Activated T-cell treated with anti-CD3 and anti-CD28 coated beads, Interleukin-2, amount 50 U/mL, for 24 hours (primary cell): Measurements from ENCODE around the gene RHOT2.

Experiments used
- DNase-seq: peaks from one replicate; pipeline ENCODE4 v3.0.0-alpha.2; 2020
- H3K27ac Mint-ChIP-seq: 2 replicates; pipeline ENCODE4 v1.8.0; 2020; ENCODE audit warnings: mild to moderate bottlenecking, mixed read lengths
- H3K27me3 Mint-ChIP-seq: 2 replicates; pipeline ENCODE4 v1.8.0; 2020; ENCODE audit warnings: mixed read lengths
- H3K36me3 Mint-ChIP-seq: 2 replicates; pipeline ENCODE4 v1.8.0; 2020; ENCODE audit warnings: low read depth, mixed read lengths
- H3K4me1 Mint-ChIP-seq: 2 replicates; pipeline ENCODE4 v1.8.0; 2020; ENCODE audit warnings: low read depth, mixed read lengths
- H3K4me3 Mint-ChIP-seq: 2 replicates; pipeline ENCODE4 v1.8.0; 2020; ENCODE audit warnings: mild to moderate bottlenecking, moderate library complexity, mixed read lengths
- H3K9me3 Mint-ChIP-seq: 2 replicates; pipeline ENCODE4 v1.8.0; 2020; ENCODE audit warnings: mixed read lengths

The RHOT2 gene

GRCh38 chr16:676565-676902, 8.6 kb downstream of the RHOT2 start:
- no peak for DNase-seq
- Mint-ChIP-seq H3K4me3 (no peak overlapping the region), H3K36me3 (peaks cover 35% of the 10 kb centered on the region), H3K4me1 (peaks cover 20% of the 10 kb centered on the region), H3K9me3 (no peaks in the 10 kb centered on the region), H3K27me3 (peaks cover 9% of the 10 kb centered on the region), H3K27ac (no peak overlapping the region)

DNA sequence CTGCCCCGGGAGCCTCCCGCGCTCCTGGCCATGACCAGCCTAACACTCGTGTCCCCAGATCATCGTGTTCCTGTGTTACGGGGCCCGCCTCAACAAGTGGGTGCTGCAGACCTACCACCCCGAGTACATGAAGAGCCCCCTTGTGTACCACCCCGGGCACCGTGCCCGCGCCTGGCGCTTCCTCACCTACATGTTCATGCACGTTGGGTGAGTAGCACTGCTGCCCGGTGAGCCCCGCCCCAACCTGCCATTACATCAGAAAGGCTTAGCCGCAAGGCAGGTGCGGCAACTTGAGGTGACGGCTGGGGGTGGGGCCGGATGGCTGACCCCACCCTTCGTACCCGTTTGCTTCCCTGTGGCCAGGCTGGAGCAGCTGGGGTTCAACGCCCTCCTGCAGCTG, 9.0 kb downstream of the RHOT2 start:
- H3K36me3 Mint-ChIP-seq: peaks cover 36% of the 10 kb centered on the region
- H3K9me3 Mint-ChIP-seq: no peaks in the 10 kb centered on the region
- H3K27me3 Mint-ChIP-seq: peaks cover 9% of the 10 kb centered on the region
- no peak overlapping the region for H3K27ac Mint-ChIP-seq
- no peak overlapping the region for H3K4me3 Mint-ChIP-seq
- H3K4me1 Mint-ChIP-seq: peaks cover 24% of the 10 kb centered on the region
- no peak for DNase-seq

DNA sequence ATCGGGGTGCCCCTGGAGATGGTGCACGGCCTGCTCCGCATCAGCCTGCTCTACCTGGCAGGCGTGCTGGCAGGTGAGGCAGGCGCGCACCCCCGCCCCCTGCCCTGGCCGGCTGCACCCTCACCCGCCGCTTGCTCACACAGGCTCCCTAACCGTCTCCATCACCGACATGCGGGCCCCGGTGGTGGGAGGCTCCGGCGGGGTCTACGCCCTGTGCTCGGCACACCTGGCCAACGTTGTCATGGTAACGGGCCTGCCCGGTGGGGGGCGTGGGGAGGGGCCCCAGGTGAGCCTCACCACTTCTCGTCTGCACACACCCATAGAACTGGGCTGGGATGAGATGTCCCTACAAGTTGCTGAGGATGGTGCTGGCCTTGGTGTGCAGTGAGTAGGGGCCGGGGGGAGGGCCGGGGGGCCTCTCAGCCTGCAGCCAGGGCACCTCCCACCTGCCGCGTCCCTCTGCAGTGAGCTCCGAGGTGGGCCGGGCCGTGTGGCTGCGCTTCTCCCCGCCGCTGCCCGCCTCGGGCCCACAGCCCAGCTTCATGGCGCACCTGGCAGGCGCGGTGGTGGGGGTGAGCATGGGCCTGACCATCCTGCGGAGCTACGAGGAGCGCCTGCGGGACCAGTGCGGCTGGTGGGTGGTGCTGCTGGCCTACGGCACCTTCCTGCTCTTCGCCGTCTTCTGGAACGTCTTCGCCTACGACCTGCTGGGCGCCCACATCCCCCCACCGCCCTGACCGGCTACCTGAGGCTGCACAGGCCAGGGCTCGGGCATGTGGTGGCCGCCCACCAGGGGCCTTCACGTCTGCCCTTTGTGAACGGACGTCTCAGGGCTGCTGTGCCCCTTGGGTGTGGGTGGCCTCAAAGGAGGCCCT, 9.6 kb downstream of the RHOT2 start:
- Mint-ChIP-seq H3K36me3 (peaks cover 41% of the 10 kb centered on the region), H3K27ac (no peak overlapping the region), H3K9me3 (no peaks in the 10 kb centered on the region), H3K4me1 (peaks cover 30% of the 10 kb centered on the region), H3K4me3 (no peak overlapping the region), H3K27me3 (peaks cover 9% of the 10 kb centered on the region)
- no peak for DNase-seq

GRCh38 chr16:678209-678857, 10.4 kb downstream of the RHOT2 start:
- Mint-ChIP-seq H3K4me1 (peaks cover 37% of the 10 kb centered on the region), H3K36me3 (peaks cover 41% of the 10 kb centered on the region), H3K27ac (peak overlapping the region; percentile 81), H3K27me3 (peaks cover 9% of the 10 kb centered on the region), H3K9me3 (no peaks in the 10 kb centered on the region), H3K4me3 (no peak overlapping the region)
- no peak for DNase-seq

DNA sequence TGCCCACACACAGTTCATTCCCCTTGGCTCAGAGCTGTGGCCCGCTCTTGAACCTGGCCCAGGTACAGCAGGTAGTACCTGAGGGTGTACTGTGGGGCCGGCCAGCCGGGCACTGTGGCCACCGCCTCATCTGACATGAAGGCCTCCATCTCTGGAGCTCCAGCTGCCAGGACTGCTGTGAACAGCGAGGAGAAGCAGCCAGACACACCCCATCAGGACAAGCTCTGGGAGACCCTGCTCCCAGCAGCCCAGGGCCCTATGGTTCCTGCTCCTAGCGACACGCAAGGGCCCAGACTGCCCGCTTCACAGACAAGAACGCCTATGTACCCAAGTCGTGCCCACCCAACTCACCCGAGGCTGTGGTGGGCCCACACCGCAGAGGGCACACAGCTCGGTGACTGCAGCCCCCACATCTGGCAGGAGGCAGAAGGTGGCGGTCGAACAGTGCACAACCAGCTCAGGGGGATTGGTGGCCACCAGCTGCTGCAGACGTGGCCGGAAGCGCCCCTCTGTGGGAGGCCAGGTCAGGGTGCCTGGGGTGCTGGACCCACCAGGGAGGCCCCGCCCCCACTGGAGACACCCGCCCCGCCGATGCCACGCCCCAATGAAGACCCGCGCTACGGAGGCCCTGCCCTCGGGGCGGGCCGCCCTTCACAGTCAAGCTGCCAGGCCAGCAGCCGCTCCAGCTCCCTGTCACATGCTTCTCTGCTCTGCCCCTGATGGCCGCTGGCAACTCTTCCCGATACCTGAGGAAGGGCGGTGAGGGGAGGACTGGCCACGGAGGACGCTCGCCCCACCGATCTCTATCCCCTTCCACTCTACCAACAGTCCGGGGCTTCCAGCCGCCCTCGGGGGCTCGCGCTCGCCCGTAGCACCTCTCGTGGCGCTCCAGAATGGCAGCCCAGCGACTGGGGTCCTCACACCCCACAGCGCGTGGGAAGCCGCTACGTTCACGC, 11.2 kb downstream of the RHOT2 start:
- no peak for DNase-seq
- Mint-ChIP-seq H3K4me3 (peak overlapping the region; percentile 79), H3K36me3 (peaks cover 37% of the 10 kb centered on the region), H3K9me3 (no peaks in the 10 kb centered on the region), H3K27me3 (peaks cover 9% of the 10 kb centered on the region), H3K27ac (peak overlapping the region; percentile 90), H3K4me1 (peaks cover 39% of the 10 kb centered on the region)

- peaks cover 8% of the 10 kb centered on the region for H3K27me3 Mint-ChIP-seq
- H3K9me3 Mint-ChIP-seq: no peaks in the 10 kb centered on the region
- peaks cover 43% of the 10 kb centered on the region for H3K4me1 Mint-ChIP-seq
- DNase-seq: peak; percentile 93
- H3K36me3 Mint-ChIP-seq: peaks cover 34% of the 10 kb centered on the region
- peak within 1 kb of the TSS; percentile 96 for H3K27ac Mint-ChIP-seq
- peak within 1 kb of the TSS; percentile 84 for H3K4me3 Mint-ChIP-seq
These were observed 12.1 kb downstream of the RHOT2 start, which contains the start of gene STUB1 for GRCh38 chr16:679814-680624. Gene STUB1 (plus strand): TSS chr16:680410. CDS start chr16:680526, 116 bp downstream.

- DNase-seq: no peak
- Mint-ChIP-seq H3K4me3 (peak overlapping the region; percentile 84), H3K27me3 (peaks cover 5% of the 10 kb centered on the region), H3K4me1 (peaks cover 43% of the 10 kb centered on the region), H3K9me3 (no peaks in the 10 kb centered on the region), H3K27ac (peak overlapping the region; percentile 88), H3K36me3 (peaks cover 39% of the 10 kb centered on the region)
These were observed 12.7 kb downstream of the RHOT2 start for GRCh38 chr16:680625-680945.

- peak overlapping the region; percentile 84 for H3K4me3 Mint-ChIP-seq
- peak; percentile 54 for DNase-seq
- H3K27me3 Mint-ChIP-seq: peaks cover 5% of the 10 kb centered on the region
- peak overlapping the region; percentile 88 for H3K27ac Mint-ChIP-seq
- peaks cover 45% of the 10 kb centered on the region for H3K36me3 Mint-ChIP-seq
- H3K9me3 Mint-ChIP-seq: no peaks in the 10 kb centered on the region
- H3K4me1 Mint-ChIP-seq: peaks cover 49% of the 10 kb centered on the region
These were observed 13.2 kb downstream of the RHOT2 start for GRCh38 chr16:680967-681745.

GRCh38 chr16:681746-682427, 14.0 kb downstream of the RHOT2 start:
- H3K36me3 Mint-ChIP-seq: peaks cover 51% of the 10 kb centered on the region
- peak overlapping the region; percentile 84 for H3K4me3 Mint-ChIP-seq
- H3K27me3 Mint-ChIP-seq: peaks cover 2% of the 10 kb centered on the region
- peaks cover 50% of the 10 kb centered on the region for H3K4me1 Mint-ChIP-seq
- no peaks in the 10 kb centered on the region for H3K9me3 Mint-ChIP-seq
- peak overlapping the region; percentile 88 for H3K27ac Mint-ChIP-seq
- DNase-seq: no peak

GRCh38 chr16:682493-683395, 14.8 kb downstream of the RHOT2 start:
- Mint-ChIP-seq H3K4me3 (peak overlapping the region; percentile 84), H3K4me1 (peaks cover 53% of the 10 kb centered on the region), H3K36me3 (peaks cover 58% of the 10 kb centered on the region), H3K9me3 (no peaks in the 10 kb centered on the region), H3K27me3 (no peaks in the 10 kb centered on the region), H3K27ac (peak overlapping the region; percentile 88)
- no peak for DNase-seq

- Mint-ChIP-seq H3K27me3 (no peaks in the 10 kb centered on the region), H3K36me3 (peaks cover 61% of the 10 kb centered on the region), H3K4me3 (peak overlapping the region; percentile 84), H3K9me3 (no peaks in the 10 kb centered on the region), H3K27ac (peak overlapping the region; percentile 88), H3K4me1 (peaks cover 55% of the 10 kb centered on the region)
- peak; percentile 57 for DNase-seq
These were observed 15.6 kb downstream of the RHOT2 start for GRCh38 chr16:683396-684070.
